Measurements from ENCODE around the gene FAM174B. TPM values are rescaled to one million over a fixed set of nuclear protein-coding genes. Genes with fewer than 3 reads are reported as not detected.

FAM174B gene
- total and polyA plus RNA-seq, 2 donors (not counting 1 experiment from before 2014, with no cell fraction given): 0.03 to 1.9 TPM

GRCh38 chr15:92681141-92681631 is 25.6 kb upstream of the FAM174B start:
- Histone ChIP-seq H3K9ac (ENCODE audit: low read length) (no peak overlapping the region), H3K79me2 (ENCODE audit: control insufficient read depth, insufficient read depth, low read length) (no peaks in the 10 kb centered on the region), H4K20me1 (ENCODE audit: control insufficient read depth, insufficient read depth, low read length, poor library complexity, severe bottlenecking) (no peaks in the 10 kb centered on the region), H2AFZ (ENCODE audit: insufficient read depth, low read depth, low read length, poor library complexity, severe bottlenecking) (no peak overlapping the region), H3K4me1 (ENCODE audit: control insufficient read depth in 2 of 2, insufficient read depth in 2 of 2, low read length in 2 of 2) (no peaks in the 10 kb centered on the region), H3K27ac (ENCODE audit: low read length in 2 of 2) (no peak overlapping the region), H3K36me3 (replicated peaks in 1 of 2; ENCODE audit: control extremely low read depth in 1 of 2, control insufficient read depth in 1 of 2, extremely low read depth in 1 of 2, insufficient read depth in 2 of 2, low read length in 1 of 2) (no peaks in the 10 kb centered on the region), H3K27me3 (replicated peaks in 1 of 4; ENCODE audit: control extremely low read depth in 1 of 4, control insufficient read depth in 3 of 4, insufficient read depth in 4 of 4, low read length in 3 of 4) (peaks cover 0 to 3% (median 0%) of the 10 kb centered on the region in 4 experiments), H3K4me3 (ENCODE audit: control extremely low read depth in 1 of 5, extremely low read depth in 1 of 5, insufficient read depth in 1 of 5, low read depth in 2 of 5, low read length in 4 of 5) (no peak overlapping the region), H3K9me3 (ENCODE audit: control extremely low read depth in 1 of 3, control insufficient read depth in 2 of 3, insufficient read depth in 1 of 3, low read length in 2 of 3) (no peaks in the 10 kb centered on the region), H3K4me2 (replicated peaks; ENCODE audit: low read depth, low read length, poor library complexity, severe bottlenecking) (no peak overlapping the region)
- TF ChIP-seq EZH2 (IDR thresholded peaks at IDR 0.05; ENCODE audit: borderline replicate concordance, insufficient read depth, low read depth, low read length, poor library complexity, severe bottlenecking) (no peak), CTCF (IDR thresholded peaks at IDR 0.05) (no peak)
- no peak overlapping the region for H3K27ac Mint-ChIP-seq
- DNase-seq (no peak), ATAC-seq (ENCODE audit: low read depth) (no peak)
- POLR2A ChIA-PET: no interaction called here
- intact Hi-C loops (cut with micrococcal nuclease): no loop called here
- WGBS (ENCODE audit: insufficient coverage): no CpG with 5 or more reads among the region's 3 CpGs
- CTCF ChIA-PET: no interaction called here
- H3K4me1 Mint-ChIP-seq: no peaks in the 10 kb centered on the region
- H3K27me3 Mint-ChIP-seq: peaks cover 41% of the 10 kb centered on the region
- H3K9me3 Mint-ChIP-seq (ENCODE audit: insufficient read depth): peaks cover 2% of the 10 kb centered on the region
- H3K4me3 Mint-ChIP-seq: no peak overlapping the region

- H2AFZ ChIP-seq (ENCODE audit: insufficient read depth, low read depth, low read length, poor library complexity, severe bottlenecking): no peak overlapping the region
- no peaks in the 10 kb centered on the region for H3K9me3 ChIP-seq (ENCODE audit: control extremely low read depth in 1 of 3, control insufficient read depth in 2 of 3, insufficient read depth in 1 of 3, low read length in 2 of 3)
- no peak for ATAC-seq (ENCODE audit: low read depth)
- no peaks in the 10 kb centered on the region for H4K20me1 ChIP-seq (ENCODE audit: control insufficient read depth, insufficient read depth, low read length, poor library complexity, severe bottlenecking)
- H3K4me2 ChIP-seq (replicated peaks; ENCODE audit: low read depth, low read length, poor library complexity, severe bottlenecking): no peak overlapping the region
- H3K4me3 ChIP-seq (ENCODE audit: control extremely low read depth in 1 of 5, extremely low read depth in 1 of 5, insufficient read depth in 1 of 5, low read depth in 2 of 5, low read length in 4 of 5): no peak overlapping the region
- CTCF ChIA-PET: no interaction called here
- POLR2A ChIA-PET: no interaction called here
- H3K27me3 ChIP-seq (replicated peaks in 1 of 4; ENCODE audit: control extremely low read depth in 1 of 4, control insufficient read depth in 3 of 4, insufficient read depth in 4 of 4, low read length in 3 of 4): peaks cover 0 to 3% (median 1%) of the 10 kb centered on the region in 4 experiments
- Mint-ChIP-seq H3K9me3 (ENCODE audit: insufficient read depth) (peaks cover 2% of the 10 kb centered on the region), H3K27ac (no peak overlapping the region), H3K27me3 (peaks cover 40% of the 10 kb centered on the region), H3K4me3 (no peak overlapping the region), H3K4me1 (no peaks in the 10 kb centered on the region)
- intact Hi-C loops (cut with micrococcal nuclease): no loop called here
- no peak overlapping the region for H3K27ac ChIP-seq (ENCODE audit: low read length in 2 of 2)
- TF ChIP-seq EZH2 (IDR thresholded peaks at IDR 0.05; ENCODE audit: borderline replicate concordance, insufficient read depth, low read depth, low read length, poor library complexity, severe bottlenecking): no peak
- no peak for TF ChIP-seq CTCF (IDR thresholded peaks at IDR 0.05)
- H3K4me1 ChIP-seq (ENCODE audit: control insufficient read depth in 2 of 2, insufficient read depth in 2 of 2, low read length in 2 of 2): no peaks in the 10 kb centered on the region
- H3K36me3 ChIP-seq (replicated peaks in 1 of 2; ENCODE audit: control extremely low read depth in 1 of 2, control insufficient read depth in 1 of 2, extremely low read depth in 1 of 2, insufficient read depth in 2 of 2, low read length in 1 of 2): no peaks in the 10 kb centered on the region
- H3K9ac ChIP-seq (ENCODE audit: low read length): no peak overlapping the region
- WGBS (ENCODE audit: insufficient coverage): 47% methylated on average over 1 of the region's 4 CpGs
- DNase-seq: no peak
- no peaks in the 10 kb centered on the region for H3K79me2 ChIP-seq (ENCODE audit: control insufficient read depth, insufficient read depth, low read length)
Measured at GRCh38 chr15:92677999-92678398, 22.4 kb upstream of the FAM174B start.
